BJ (cell line): ENCODE results near the gene PPP1R9B. TPM values are rescaled to one million over a fixed set of nuclear protein-coding genes. Genes with fewer than 3 reads are reported as not detected.
A peak's percentile ranks its signal among the peaks of the same experiment; 100 is the strongest.

ENCODE experiments used
- CTCF ChIA-PET: fragments of 350-600 bp; formaldehyde crosslinking; extraction: SDS; loops from one replicate; lab custom pipeline; 2021; ENCODE audit warnings: antibody characterized with exemption, inconsistent platforms; lab: Yijun Ruan, JAX
- POLR2A ChIA-PET: fragments of 300-600 bp; sonication (Branson Sonifier 250); formaldehyde crosslinking; extraction: SDS; loops from one replicate; lab custom pipeline; 2021; ENCODE audit warnings: antibody characterized with exemption; lab: Charles Lee
- DNase-seq: peaks from one replicate; pipeline ENCODE4 v3.0.0-alpha.2; 2011; ENCODE audit warnings: low read depth
- H3K27me3 ChIP-seq: 2 replicates; pipeline ENCODE4 v1.6.0; 2011; ENCODE audit warnings: low read length; ENCODE audit not compliant: control insufficient read depth, insufficient read depth
- H3K36me3 ChIP-seq: 2 replicates; pipeline ENCODE4 v1.5.1; 2011; ENCODE audit warnings: low read length; ENCODE audit not compliant: control insufficient read depth, insufficient read depth
- H3K4me3 ChIP-seq: 2 replicates; pipeline ENCODE4 v1.5.1; 2011; ENCODE audit warnings: low read depth, mild to moderate bottlenecking, control low read depth, low read length
- polyA plus RNA-seq: library from polyadenylated mRNA; depleted of rRNA; stranded (reverse); fragments of >200 nt; gene quantifications from 2 replicates; pipeline ENCODE4 v1.2.3, GENCODE V29; 2011
- TF ChIP-seq, protein P1 (sequence below): IDR thresholded peaks from 2 replicates; pipeline ENCODE4 v1.5.1; 2011; ENCODE audit warnings: low read depth, mild to moderate bottlenecking, control low read depth, inconsistent platforms, low read length, moderate library complexity; ENCODE audit not compliant: insufficient read depth

PPP1R9B gene
- polyA plus RNA-seq, 1 experiment = 17.2 TPM

DNA sequence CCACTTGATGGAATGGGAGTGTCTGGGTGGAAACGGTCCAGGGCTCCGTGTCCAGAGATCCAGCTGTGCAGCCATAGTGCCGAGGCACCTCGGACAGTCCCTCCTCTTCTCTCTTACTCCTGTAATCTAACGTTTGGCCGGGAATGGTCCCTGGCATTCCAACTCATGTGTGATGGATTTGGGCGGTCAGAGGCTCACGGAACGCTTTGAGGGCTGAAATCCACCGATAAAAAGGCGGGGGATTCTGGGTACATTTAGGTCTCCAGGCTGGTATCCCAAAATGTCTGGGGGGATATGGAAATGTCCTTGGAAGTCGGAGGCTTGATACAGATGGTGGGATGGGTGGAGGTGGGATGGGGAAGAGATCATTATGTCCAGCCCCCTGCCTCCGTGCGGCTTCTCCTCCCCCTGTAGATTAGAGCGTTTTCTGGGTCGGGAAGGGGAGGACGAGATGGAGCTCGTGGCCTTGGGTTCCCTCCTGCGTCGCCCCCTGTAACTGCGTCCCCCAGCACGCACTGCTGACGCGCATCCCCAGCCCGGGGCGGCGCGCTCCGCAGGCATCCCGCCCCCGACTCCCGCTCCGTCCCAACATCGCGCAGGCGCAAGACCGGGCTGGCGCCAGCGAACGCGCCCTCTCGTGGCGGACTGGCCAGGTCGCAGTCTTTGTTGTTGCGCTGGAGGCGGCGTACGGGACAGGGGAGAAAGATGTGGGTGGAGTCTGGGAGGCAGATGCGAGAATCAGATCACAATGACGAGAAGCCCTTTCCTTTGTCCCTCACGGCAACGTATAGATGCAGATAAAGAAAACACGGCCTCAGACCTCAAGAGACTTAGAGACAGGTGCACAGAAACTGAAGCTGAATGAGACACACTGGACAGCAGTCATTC is 10.8 kb upstream of the PPP1R9B start:
- H3K36me3 ChIP-seq = no peaks in the 10 kb centered on the region
- H3K27me3 ChIP-seq = no peaks in the 10 kb centered on the region
- ChIA-PET CTCF (interaction anchor here (0.6 to 2.8 kb wide), 42 partner anchors 9 to 301 kb away, joined by 3 to 28 read pairs (median 6); partner anchors contain the start of genes PDK2, PPP1R9B, SAMD14 and TMEM92), POLR2A (interaction anchor here (0.6 kb wide), 1 partner anchor 41 kb away, joined by 3 read pairs; no protein-coding TSS in a partner anchor)
- TF ChIP-seq, protein P1, sequence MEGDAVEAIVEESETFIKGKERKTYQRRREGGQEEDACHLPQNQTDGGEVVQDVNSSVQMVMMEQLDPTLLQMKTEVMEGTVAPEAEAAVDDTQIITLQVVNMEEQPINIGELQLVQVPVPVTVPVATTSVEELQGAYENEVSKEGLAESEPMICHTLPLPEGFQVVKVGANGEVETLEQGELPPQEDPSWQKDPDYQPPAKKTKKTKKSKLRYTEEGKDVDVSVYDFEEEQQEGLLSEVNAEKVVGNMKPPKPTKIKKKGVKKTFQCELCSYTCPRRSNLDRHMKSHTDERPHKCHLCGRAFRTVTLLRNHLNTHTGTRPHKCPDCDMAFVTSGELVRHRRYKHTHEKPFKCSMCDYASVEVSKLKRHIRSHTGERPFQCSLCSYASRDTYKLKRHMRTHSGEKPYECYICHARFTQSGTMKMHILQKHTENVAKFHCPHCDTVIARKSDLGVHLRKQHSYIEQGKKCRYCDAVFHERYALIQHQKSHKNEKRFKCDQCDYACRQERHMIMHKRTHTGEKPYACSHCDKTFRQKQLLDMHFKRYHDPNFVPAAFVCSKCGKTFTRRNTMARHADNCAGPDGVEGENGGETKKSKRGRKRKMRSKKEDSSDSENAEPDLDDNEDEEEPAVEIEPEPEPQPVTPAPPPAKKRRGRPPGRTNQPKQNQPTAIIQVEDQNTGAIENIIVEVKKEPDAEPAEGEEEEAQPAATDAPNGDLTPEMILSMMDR = peak; percentile 87
- H3K4me3 ChIP-seq = peak overlapping the region; percentile 60
- no peak for DNase-seq

DNA sequence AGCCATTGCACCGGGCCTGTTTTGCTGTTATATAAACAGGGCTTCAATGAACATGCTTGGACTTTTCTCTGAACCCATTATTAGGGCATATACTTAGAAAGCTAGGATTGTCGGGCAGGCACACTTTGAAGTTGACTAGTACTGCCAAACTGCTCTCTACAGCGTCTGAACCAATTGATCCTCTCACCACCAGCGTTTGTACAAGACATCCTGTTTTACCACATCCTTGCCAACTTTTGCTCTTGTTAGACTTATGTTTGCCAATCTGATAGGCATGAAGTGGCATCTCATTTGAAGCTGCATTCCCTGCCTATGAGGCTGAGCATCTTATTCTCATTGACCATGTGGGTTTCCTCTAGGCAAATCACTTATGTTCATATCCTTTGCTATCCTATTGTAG is 7.4 kb upstream of the PPP1R9B start:
- no peak for DNase-seq
- Histone ChIP-seq H3K27me3 (no peaks in the 10 kb centered on the region), H3K36me3 (no peaks in the 10 kb centered on the region), H3K4me3 (no peak overlapping the region)
- TF ChIP-seq, protein P1 = no peak
- ChIA-PET CTCF (interaction anchor here (0.9 to 1.6 kb wide), 3 partner anchors 12 to 64 kb away, joined by 3 to 4 read pairs (median 3); no protein-coding TSS in a partner anchor), POLR2A (no interaction called here)

DNA sequence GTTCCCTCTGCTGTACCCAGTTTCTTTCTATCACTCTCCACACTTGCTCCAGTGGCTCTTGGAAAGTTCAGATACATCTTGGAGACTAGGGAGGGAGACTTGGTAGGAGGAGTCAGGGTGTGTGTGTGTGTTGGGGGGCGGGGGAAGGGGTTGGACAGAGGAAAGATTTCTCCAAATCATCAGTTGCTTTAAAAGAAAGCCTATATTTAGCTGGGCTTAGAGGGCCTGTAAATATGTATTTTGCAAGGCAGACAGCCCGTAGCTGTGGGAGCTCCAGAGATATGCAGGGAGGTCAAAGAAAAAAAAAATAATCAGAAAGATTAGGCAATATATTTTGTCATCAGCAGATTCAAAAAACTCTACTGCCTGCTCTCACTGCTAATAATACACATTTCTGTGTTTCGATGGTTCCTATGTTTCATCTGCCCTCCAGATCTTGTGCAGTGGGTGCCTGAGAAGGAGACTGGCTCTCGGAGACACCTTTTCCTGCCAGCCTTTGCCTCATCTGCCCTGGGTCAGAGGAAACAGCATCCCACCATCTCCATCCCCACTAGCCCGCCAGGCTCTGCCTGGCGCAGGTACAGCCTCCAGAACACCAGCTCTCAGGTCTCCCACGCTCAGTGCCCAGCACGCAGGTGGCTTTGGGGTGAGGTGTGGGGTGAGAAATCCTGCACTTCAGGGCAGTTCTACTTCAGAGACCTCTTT is 4.8 kb upstream of the PPP1R9B start:
- ChIA-PET POLR2A (no interaction called here), CTCF (interaction anchor here (0.7 to 2.2 kb wide), 10 partner anchors 8 to 160 kb away, joined by 3 to 7 read pairs (median 4); no protein-coding TSS in a partner anchor)
- no peak for DNase-seq
- Histone ChIP-seq H3K4me3 (no peak overlapping the region), H3K27me3 (no peaks in the 10 kb centered on the region), H3K36me3 (no peaks in the 10 kb centered on the region)
- TF ChIP-seq, protein P1 = no peak

DNA sequence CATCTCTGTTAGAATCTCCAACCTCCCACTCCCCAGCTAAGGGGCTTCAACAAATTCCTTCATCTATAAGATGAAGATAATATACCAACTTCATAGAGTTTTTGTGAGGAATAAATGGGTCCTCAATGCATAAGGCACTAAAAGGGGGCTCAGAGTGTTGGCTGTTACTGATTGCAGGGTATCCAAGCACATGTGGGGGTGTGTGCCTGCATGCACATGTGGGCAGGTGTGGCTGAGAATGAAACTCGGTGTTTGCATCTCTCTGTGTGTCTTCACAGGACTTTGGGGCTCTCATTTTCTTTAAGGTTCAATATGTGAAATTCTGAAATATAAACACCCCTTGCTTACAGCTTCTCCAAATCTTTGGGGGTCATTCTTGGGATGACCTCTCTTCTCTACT is 4.1 kb upstream of the PPP1R9B start:
- H3K4me3 ChIP-seq = no peak overlapping the region
- CTCF ChIA-PET = interaction anchor here (0.6 to 2.2 kb wide), 9 partner anchors 9 to 143 kb away, joined by 3 to 7 read pairs (median 4); no protein-coding TSS in a partner anchor
- DNase-seq = no peak
- H3K27me3 ChIP-seq = no peaks in the 10 kb centered on the region
- POLR2A ChIA-PET = no interaction called here
- no peaks in the 10 kb centered on the region for H3K36me3 ChIP-seq
- TF ChIP-seq, protein P1 = no peak
